H1 (cell line): Measurements from ENCODE around the gene MPRIP.

Experiments
- CTCF ChIP-seq, 3 experiments: IDR thresholded peaks; 1 replicate in 2 of 3; 2 replicates in 1 of 3; pipeline versions ENCODE4 v1.5.1 to v1.6.1; 2011; ENCODE audit warnings: low read length in 3 of 3, mild to moderate bottlenecking in 3 of 3, inconsistent platforms in 2 of 3, low read depth in 1 of 3, moderate library complexity in 1 of 3; ENCODE audit not compliant: insufficient read depth in 1 of 3; ENCODE audit errors: control extremely low read depth in 1 of 3
- GTF2F1 ChIP-seq: IDR thresholded peaks from 2 replicates; pipeline ENCODE4 v1.6.1; 2012; ENCODE audit warnings: low read depth, low read length, improper control_type of control experiment, borderline replicate concordance
- HDAC6 ChIP-seq: IDR thresholded peaks from one replicate; pipeline ENCODE4 v1.7.1; 2012; ENCODE audit warnings: low read depth, mild to moderate bottlenecking, inconsistent platforms, low read length, moderate library complexity
- POLR2A ChIP-seq, 2 experiments: IDR thresholded peaks; 1 replicate in 1 of 2; 2 replicates in 1 of 2; pipeline ENCODE4 v1.6.1; 2011; ENCODE audit warnings: low read depth in 2 of 2, low read length in 2 of 2, mild to moderate bottlenecking in 2 of 2; ENCODE audit errors: control extremely low read depth in 1 of 2
- SP1 ChIP-seq: IDR thresholded peaks from 2 replicates; pipeline ENCODE4 v1.6.1; 2011; ENCODE audit warnings: low read depth, low read length

- TF ChIP-seq SP1 (no peak), HDAC6 (no peak), CTCF (IDR thresholded peaks at IDR 0.05; ENCODE audit: control extremely low read depth in 1 of 3, insufficient read depth in 1 of 3, low read depth in 1 of 3, low read length in 3 of 3) (no peak), GTF2F1 (no peak), POLR2A (IDR thresholded peaks at IDR 0.05; ENCODE audit: control extremely low read depth in 1 of 2, low read depth in 2 of 2, low read length in 2 of 2) (no peak)
Measured at GRCh38 chr17:17039911-17040310, 2.3 kb upstream of the MPRIP start.
